GM12801 (cell line): ENCODE data around the gene MRPL40.

ENCODE experiments used
- CTCF ChIP-seq: IDR thresholded peaks from one replicate; pipeline ENCODE4 v1.5.1; 2011; ENCODE audit warnings: control low read depth; ENCODE audit not compliant: insufficient read length; ENCODE audit errors: extremely low read depth

The MRPL40 gene

GRCh38 chr22:19400881-19401280, 31.5 kb upstream of the MRPL40 start:
- TF ChIP-seq CTCF = no peak

- no peak for TF ChIP-seq CTCF
These were observed 30.9 kb upstream of the MRPL40 start for GRCh38 chr22:19401483-19401882.

DNA sequence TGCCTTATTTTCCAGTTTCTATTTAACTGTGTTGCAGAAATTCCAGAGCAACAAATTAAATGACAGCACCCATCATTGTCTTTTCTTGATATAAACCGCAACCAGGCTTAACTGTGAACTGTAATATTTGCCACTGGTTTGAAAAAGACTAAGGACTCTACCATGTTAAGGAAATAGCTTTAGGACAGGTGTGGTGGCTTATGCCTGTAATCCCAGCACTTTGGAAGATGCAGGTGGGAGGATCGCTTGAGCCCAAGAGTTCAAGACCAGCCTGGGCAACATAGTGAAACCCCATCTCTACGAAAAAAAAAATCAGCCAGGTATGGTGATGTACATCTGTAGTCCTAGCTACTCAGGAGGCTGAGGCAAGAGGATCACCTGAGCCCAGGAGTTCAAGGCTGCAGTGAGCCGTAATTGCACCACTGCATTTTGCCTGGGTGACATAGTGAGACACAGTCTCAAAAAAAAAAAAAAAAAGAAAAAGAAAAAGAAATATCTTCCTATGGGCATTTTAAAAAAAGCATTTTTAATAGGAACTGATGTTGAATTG, 29.6 kb upstream of the MRPL40 start:
- no peak for TF ChIP-seq CTCF

DNA sequence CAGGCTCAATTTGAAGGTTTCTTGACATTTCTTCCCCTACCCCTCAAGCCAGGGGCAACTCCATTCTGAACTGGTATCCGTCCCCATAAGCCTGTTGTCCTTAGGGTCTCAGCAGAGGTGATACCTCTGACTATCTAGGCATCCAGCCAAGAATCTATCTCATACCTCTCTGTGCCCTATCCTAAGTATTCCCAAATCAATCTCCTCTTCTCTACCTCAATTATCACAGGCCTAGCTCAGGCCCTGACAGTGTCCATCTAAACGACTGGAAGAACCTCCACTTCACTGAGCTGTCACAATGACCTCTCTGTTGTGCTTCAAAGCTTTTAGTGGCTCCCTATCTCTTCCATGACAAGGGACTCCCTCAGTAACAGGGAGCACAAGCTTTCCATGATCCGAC, 27.7 kb upstream of the MRPL40 start:
- TF ChIP-seq CTCF = no peak

DNA sequence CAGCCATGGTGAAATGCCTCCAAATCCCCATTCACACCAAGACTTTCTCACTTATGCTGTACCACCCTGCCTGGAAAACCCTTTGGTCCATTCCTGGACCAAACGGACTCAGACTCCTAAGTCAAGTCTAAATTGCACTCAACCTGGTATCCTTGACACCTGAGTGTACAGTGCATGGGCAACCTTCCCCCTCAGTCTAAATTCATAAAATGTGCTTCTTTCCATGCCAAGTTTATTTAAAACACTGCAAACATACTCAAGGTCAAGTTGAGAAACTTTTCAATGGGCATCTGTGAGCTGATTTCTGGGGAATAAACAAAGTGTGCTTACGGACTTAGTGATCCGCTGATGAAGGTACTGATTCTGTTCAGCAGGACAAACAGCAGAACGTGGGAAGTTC, 27.2 kb upstream of the MRPL40 start:
- TF ChIP-seq CTCF = no peak

DNA sequence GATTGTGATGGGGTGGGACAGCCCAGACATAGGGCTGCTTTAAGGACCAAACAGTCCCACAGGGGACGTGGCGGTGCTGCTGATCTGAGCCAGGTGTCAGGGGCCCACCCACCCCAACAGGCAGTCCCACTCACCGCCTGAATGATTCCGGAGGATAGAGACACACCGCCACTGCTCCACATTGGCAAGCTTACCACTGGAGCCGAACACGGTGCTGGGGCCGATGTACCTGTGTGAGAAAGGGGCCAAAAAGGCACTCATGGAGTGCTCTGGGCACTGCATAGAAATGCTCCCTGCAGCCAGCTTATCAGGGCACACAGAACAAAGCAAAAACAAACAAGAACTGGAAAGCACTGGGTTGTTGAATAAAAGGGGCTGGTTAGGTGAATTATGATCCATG, 26.7 kb upstream of the MRPL40 start:
- TF ChIP-seq CTCF = no peak

DNA sequence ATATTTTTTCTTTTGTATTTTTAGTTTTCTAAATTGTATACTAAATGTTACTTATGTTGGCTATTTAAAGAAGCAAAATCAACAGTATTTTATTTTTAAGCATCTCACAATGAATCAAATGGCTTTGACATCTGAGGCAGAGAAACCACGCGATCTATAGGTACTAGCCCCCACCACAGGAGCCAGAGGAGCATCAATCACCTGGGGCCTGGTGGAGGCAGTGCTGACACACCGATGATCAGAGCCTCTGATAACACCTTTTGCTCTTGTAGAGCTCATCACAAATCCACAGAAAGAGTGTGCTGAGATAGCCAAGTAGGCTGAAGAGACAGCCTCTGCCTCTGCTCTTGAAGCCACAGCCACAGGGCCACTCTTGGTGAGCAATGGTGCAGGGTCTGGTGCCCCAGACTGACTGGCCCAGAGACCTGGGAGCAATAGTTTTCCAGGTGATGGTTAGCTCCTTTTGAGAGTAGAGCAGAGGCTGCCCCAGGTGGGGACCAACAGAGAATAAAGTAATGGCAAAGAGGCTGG, 26.0 kb upstream of the MRPL40 start:
- no peak for TF ChIP-seq CTCF
